Measurements from ENCODE around the gene NRAS.

NRAS gene

DNA sequence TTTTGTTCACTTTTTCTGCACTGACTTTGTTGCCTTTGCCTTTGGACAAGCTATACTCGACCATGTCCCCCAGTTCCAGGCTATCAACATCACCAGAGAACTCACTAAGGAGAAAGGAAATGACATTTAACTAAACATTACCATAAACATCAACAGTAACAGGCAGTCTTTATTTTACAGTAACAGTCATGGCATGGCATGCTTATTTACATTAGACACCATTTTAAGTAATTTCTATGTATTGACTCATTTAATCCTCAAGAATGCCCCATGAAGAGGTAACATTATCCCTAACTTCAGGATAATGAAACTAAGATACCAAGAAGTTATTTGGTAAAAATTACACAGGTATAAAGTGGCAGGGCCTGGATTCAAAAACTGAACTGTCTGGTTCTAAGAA lies 8.7 kb upstream of the NRAS start:
- DNase-seq: no peak

- no peak for DNase-seq
Measured at GRCh38 chr1:114723915-114724314, 7.3 kb upstream of the NRAS start.

GRCh38 chr1:114723457-114723856 lies 6.9 kb upstream of the NRAS start:
- no peak for DNase-seq

GRCh38 chr1:114720492-114720891 lies 3.9 kb upstream of the NRAS start:
- DNase-seq: no peak

- DNase-seq: no peak
Measured at GRCh38 chr1:114719424-114719787, 2.8 kb upstream of the NRAS start.

- no peak for DNase-seq
Measured at GRCh38 chr1:114718661-114719423, 2.3 kb upstream of the NRAS start.

DNA sequence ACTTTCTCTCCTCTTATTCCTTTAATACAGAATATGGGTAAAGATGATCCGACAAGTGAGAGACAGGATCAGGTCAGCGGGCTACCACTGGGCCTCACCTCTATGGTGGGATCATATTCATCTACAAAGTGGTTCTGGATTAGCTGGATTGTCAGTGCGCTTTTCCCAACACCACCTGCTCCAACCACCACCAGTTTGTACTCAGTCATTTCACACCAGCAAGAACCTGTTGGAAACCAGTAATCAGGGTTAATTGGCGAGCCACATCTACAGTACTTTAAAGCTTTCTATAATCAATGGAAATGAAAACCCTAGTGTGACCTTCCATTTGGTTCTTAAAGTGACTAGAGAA lies 643 bp downstream of the NRAS start:
- DNase-seq: no peak

DNA sequence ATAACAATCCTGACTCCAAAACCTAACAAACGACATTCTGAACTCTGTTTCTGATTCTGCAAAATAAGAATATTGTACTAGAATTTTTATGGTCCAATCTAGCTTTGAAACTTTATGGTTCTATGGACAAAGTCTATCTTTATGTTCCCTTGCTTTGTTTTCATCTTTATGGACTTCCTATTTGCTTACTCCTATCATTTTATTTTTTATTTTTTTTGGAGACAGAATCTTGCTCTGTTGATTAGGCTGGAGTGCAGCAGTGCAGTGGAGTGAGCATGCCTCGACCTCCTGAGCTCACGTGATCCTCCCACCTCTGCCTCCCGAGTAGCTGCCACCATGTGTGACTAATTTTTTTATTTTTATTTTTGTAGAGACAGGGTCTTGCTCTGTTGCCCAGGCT lies 3.6 kb downstream of the NRAS start:
- DNase-seq: no peak

DNA sequence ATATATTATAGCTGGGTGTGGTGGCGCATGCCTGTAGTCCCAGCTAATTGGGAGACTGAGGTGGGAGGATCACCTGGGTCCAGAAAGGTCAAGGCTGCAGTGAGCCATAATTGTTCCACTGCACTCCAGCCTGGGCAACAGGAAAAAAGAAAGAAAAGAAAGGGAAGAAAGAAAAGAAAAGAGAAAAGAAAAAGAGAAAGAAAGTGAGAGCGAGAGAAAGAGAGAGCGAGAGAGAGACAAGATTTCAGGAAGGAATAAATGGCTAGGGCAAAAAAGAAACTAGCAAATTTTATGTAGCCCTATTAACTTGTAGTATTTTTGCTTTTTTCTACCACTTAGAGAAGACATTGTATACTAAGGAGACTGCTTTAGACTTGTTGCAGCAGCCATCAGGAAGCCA lies 6.2 kb downstream of the NRAS start:
- DNase-seq: no peak

DNA sequence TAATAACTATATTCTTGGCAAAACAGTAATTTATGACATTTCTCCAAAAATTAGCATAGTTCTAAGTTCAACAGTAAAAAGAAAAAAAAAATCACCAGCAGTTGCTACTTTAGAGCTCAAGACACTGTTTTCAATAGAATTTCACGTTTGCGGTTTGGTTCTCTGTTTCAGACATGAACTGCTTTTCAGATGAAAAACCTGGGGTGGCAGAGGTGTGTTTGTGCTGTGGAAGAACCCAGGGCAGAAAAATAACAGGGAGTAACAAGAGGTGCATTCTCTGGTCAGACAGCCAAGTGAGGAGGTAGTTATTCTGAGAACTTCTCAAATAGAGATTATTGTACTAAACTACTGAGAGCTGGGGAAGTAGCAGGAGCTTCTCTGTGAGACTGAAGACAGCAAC lies 9.0 kb downstream of the NRAS start:
- DNase-seq: no peak

DNA sequence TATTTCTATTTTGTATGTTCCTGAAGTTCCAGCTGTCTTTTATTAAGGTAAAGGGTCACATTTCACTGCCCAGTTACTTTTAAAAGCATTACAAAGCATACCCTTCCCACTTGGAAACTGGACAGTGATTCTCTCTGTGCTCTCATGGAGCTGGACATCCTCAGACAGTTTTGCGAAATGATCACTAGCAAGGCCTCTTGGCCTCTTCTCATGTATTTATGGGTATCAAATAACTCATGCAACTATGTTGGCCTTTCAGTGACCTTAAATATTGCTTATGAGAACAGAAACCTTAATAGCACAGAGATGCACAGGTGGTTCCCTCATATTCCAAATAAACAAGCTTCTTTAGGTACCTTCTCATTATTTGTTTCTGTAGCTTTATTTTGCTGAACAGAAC lies 13.3 kb downstream of the NRAS start:
- DNase-seq: no peak

- no peak for DNase-seq
Measured at GRCh38 chr1:114702737-114703136, 13.8 kb downstream of the NRAS start.

DNA sequence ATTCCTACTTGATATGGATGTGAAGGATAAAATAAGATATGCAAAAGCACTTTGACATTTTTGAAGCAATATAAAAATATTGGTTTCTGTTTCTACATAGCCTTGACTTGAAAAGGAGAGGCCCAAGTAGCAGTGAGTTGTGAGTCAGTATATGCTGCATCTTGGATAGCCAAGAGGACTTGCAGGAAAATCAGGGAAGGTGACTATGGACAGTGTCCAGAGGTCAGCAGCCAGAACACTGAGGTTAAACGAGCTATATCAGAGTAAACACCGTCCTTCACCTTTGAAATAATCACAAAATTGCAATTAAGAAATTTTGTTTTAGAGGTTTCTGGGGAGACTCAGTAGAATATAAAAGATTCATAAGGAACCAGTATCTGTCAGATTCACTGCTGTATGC lies 14.6 kb downstream of the NRAS start:
- DNase-seq: no peak

DNA sequence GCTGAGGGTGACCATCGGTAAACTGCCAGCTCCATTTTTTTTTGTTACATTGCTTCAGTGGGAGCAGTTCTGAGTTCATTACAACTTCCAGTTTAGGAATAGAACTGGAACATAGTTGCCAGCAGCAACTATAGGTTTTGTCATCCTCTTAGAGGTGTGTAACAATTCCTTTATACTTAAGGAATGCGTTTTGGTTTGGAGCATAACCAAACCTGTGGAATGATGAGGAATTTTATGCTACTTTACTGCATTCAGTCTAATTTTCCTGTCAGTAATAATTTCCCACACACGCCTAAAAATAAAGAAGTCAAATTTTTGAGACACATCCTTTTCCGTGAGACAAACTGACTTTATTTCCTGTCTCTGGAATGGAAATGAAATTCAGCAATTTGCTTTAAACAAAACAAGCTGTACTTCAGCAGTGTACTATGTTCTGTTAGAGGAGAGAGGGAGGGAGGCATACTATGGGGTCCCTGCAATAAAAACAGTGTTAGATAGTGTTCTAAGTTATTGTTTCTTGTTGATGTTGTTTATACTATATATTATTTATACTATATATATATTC lies 16.5 kb downstream of the NRAS start:
- no peak for DNase-seq

- DNase-seq: no peak
Measured at GRCh38 chr1:114696810-114697209, 19.8 kb downstream of the NRAS start.

GRCh38 chr1:114695430-114696058 lies 21.0 kb downstream of the NRAS start, which contains the start of gene AMPD1:
TSS of gene AMPD1 (minus strand) at chr1:114695546. CDS start at chr1:114695471, 75 bp downstream.
- DNase-seq: no peak

GRCh38 chr1:114694540-114695310 lies 21.8 kb downstream of the NRAS start:
- DNase-seq: no peak

DNA sequence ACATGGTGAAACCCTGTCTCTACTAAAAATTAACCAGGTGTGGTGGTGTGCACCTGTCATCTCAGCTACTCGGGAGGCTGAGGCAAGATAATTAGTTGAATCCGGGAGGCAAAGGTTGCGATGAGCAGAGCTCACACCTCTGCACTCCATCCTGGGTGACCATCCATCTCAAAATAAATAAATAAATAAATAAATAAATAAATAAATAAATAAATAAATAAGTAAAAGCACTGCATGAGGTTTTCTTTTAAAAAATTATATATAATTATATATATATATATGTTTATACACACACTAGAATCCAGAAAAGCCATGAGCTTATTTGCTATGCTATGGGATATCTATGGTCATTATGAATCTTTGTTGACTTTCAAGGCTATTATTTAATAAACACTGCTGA lies 23.6 kb downstream of the NRAS start:
- no peak for DNase-seq

- no peak for DNase-seq
Measured at GRCh38 chr1:114691061-114691460, 25.5 kb downstream of the NRAS start.

DNA sequence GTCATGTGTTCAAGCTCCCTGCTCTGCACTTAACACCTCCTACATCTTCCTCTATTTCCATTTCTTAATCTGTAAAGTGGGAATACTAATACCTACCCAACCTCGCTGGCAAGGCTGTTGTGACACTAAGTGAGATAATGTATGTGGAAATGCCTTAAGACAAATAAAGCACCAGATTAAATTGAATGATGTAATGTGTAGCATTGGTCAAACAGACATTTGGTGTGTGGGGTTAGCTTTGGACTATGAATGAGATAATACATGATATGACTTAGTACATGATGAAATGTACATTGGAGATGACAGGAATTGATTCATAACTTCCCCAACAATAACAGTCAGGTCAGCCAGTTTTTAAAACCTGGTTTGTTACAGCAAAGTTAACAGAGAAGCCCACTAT lies 26.4 kb downstream of the NRAS start:
- DNase-seq: no peak

DNA sequence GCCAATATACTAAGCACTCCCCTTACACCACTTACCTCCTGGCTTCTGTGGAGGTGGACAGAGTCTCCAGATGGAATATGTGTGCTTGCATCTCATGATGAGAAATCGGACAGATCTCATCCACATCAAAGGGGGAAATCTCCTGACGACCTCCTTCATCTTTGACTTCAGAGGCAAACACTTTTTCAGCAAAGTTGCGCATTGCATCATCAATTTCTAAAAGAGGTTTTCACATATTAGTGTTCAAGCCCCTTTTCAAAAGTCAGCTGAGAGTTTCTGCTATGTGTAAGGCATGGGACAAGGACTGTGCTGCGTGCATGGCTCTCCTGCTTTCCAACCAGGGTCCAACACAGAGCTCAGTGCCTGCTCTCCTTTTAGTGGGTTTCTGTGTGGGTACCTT lies 28.0 kb downstream of the NRAS start:
- no peak for DNase-seq

DNA sequence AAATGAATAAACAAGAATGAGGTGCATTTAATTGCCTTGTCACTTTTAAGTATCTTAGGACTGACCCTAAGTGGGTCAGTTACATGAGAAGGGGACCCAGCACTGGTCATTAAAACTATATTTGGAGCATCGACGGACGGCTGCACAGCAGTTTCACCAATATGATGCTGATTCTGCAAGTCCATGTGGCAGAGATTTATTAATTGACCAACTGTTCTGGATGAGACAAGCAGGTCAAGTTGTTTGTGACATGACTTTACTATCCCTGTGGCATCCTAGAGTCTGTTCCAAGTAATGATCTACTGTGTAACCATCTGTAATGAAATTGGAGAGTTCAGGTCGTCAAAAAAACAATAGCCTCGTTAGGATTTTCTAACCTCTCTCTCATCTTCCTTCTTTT lies 30.7 kb downstream of the NRAS start:
- DNase-seq: no peak

GRCh38 chr1:114677691-114678090 lies 38.9 kb downstream of the NRAS start:
- DNase-seq: no peak

GRCh38 chr1:114676115-114676514 lies 40.5 kb downstream of the NRAS start:
- DNase-seq: no peak

Data from T-helper 9 cell (primary cell).